T-helper 17 cell (primary cell): ENCODE measurements around the gene PSMD13. TPM values are rescaled to one million over a fixed set of nuclear protein-coding genes. Genes with fewer than 3 reads are reported as not detected.
"Not testable (repeated sequence)": the region's sequence is repeated elsewhere in the genome, so short reads cannot be mapped to it uniquely, and the experiment has no call there.

Experiments used
- ATAC-seq: fragments of 150-1000 bp; cut with Tn5 transposase; 2 replicates; pipeline ENCODE4 v1.10.0; 2021; ENCODE audit warnings: mild to moderate bottlenecking, moderate library complexity
- DNase-seq, 3 donors: peaks; one replicate each; pipeline versions ENCODE4 v3.0.0 to v3.0.0-alpha.2; 2020 to 2021
- H3K9me3 ChIP-seq: one replicate; pipeline ENCODE4 v1.7.0; 2013; ENCODE audit warnings: low read length, mild to moderate bottlenecking; ENCODE audit not compliant: control insufficient read depth, poor library complexity, severe bottlenecking
- H3K27ac Mint-ChIP-seq: one replicate; pipeline ENCODE4 v1.8.0; 2022; ENCODE audit warnings: mild to moderate bottlenecking, moderate library complexity, mixed read lengths
- H3K27me3 Mint-ChIP-seq: one replicate; pipeline ENCODE4 v1.8.0; 2022; ENCODE audit warnings: mixed read lengths
- H3K36me3 Mint-ChIP-seq: one replicate; pipeline ENCODE4 v1.8.0; 2022; ENCODE audit warnings: low read depth, mixed read lengths
- H3K4me1 Mint-ChIP-seq: one replicate; pipeline ENCODE4 v1.8.0; 2022; ENCODE audit warnings: mild to moderate bottlenecking, mixed read lengths
- H3K4me3 Mint-ChIP-seq: one replicate; pipeline ENCODE4 v1.8.0; 2022; ENCODE audit warnings: mild to moderate bottlenecking, moderate library complexity, mixed read lengths
- total RNA-seq, 4 donors: library from RNA in 2 of 4; stranded (reverse) in 2 of 4; gene quantifications; one replicate each; pipeline ENCODE4 v1.2.3 and lab custom pipeline; 2022 to 2026

The PSMD13 gene
- total RNA-seq, 2 donors from 2014 or later, result 60.6 to 63.6 TPM

- no peaks in the 10 kb centered on the region for H3K27me3 Mint-ChIP-seq
- H3K4me3 Mint-ChIP-seq, result no peak overlapping the region
- peak overlapping the region; percentile 21 for H3K27ac Mint-ChIP-seq
- DNase-seq, result no peak
- peaks cover 2% of the 10 kb centered on the region for H3K36me3 Mint-ChIP-seq
- no peak for ATAC-seq
- no peaks in the 10 kb centered on the region for H3K9me3 ChIP-seq
- peaks cover 18% of the 10 kb centered on the region for H3K4me1 Mint-ChIP-seq
Observed at GRCh38 chr11:232783-233565, 3.8 kb upstream of the PSMD13 start.

GRCh38 chr11:235180-235579 is 1.6 kb upstream of the PSMD13 start:
- Mint-ChIP-seq H3K4me1 (peaks cover 23% of the 10 kb centered on the region), H3K4me3 (peak overlapping the region; percentile 96), H3K27me3 (no peaks in the 10 kb centered on the region), H3K36me3 (no peaks in the 10 kb centered on the region), H3K27ac (peak overlapping the region; percentile 45)
- no peak for ATAC-seq
- DNase-seq, result no peak
- no peaks in the 10 kb centered on the region for H3K9me3 ChIP-seq

GRCh38 chr11:235609-235996 is 1.2 kb upstream of the PSMD13 start:
- Mint-ChIP-seq H3K27ac (peak overlapping the region; percentile 45), H3K4me3 (peak overlapping the region; percentile 96), H3K4me1 (peaks cover 25% of the 10 kb centered on the region), H3K27me3 (no peaks in the 10 kb centered on the region), H3K36me3 (no peaks in the 10 kb centered on the region)
- no peaks in the 10 kb centered on the region for H3K9me3 ChIP-seq
- ATAC-seq (peak; percentile 36), DNase-seq (no peak)

GRCh38 chr11:235997-236773 is 591 bp upstream of the PSMD13 start, which contains the start of gene SIRT3:
TSS of gene SIRT3 (minus strand) at chr11:236342. CDS start at chr11:236328, 14 bp downstream.
- Mint-ChIP-seq H3K27me3 (no peaks in the 10 kb centered on the region), H3K4me1 (peaks cover 27% of the 10 kb centered on the region)

GRCh38 chr11:238346-238745 is 1.6 kb downstream of the PSMD13 start:
- not testable (repeated sequence) for H3K27me3 Mint-ChIP-seq, ATAC-seq, H3K4me3 Mint-ChIP-seq, H3K9me3 ChIP-seq, DNase-seq
- peak overlapping the region; percentile 98 for H3K27ac Mint-ChIP-seq
- peaks cover 40% of the 10 kb centered on the region for H3K4me1 Mint-ChIP-seq
- peaks cover 11% of the 10 kb centered on the region for H3K36me3 Mint-ChIP-seq

More at GRCh38 chr11:235997-236773, 591 bp upstream of the PSMD13 start, which contains the start of gene SIRT3:
- peak within 1 kb of the TSS; percentile 96 for H3K4me3 Mint-ChIP-seq
- H3K36me3 Mint-ChIP-seq, result no peaks in the 10 kb centered on the region
- H3K27ac Mint-ChIP-seq, result peak within 1 kb of the TSS; percentile 98
- ATAC-seq, result peak; percentile 91
- DNase-seq, result peak; percentile 76 to 82 (median 82)
- no peaks in the 10 kb centered on the region for H3K9me3 ChIP-seq

- no peak for DNase-seq
- no peak for ATAC-seq
- Mint-ChIP-seq H3K27ac (no peak overlapping the region), H3K27me3 (no peaks in the 10 kb centered on the region), H3K4me3 (no peak overlapping the region), H3K4me1 (peaks cover 40% of the 10 kb centered on the region), H3K36me3 (peaks cover 13% of the 10 kb centered on the region)
- H3K9me3 ChIP-seq, result no peaks in the 10 kb centered on the region
Observed at GRCh38 chr11:240315-240714, 3.5 kb downstream of the PSMD13 start.

GRCh38 chr11:241634-242033 is 4.9 kb downstream of the PSMD13 start:
- DNase-seq, result no peak
- no peaks in the 10 kb centered on the region for H3K27me3 Mint-ChIP-seq
- peaks cover 15% of the 10 kb centered on the region for H3K36me3 Mint-ChIP-seq
- peak overlapping the region; percentile 85 for H3K27ac Mint-ChIP-seq
- peaks cover 35% of the 10 kb centered on the region for H3K4me1 Mint-ChIP-seq
- H3K9me3 ChIP-seq, result no peaks in the 10 kb centered on the region
- no peak overlapping the region for H3K4me3 Mint-ChIP-seq
- no peak for ATAC-seq

GRCh38 chr11:244376-244775 is 7.6 kb downstream of the PSMD13 start:
- ATAC-seq, result no peak
- H3K9me3 ChIP-seq, result no peaks in the 10 kb centered on the region
- H3K36me3 Mint-ChIP-seq, result peaks cover 20% of the 10 kb centered on the region
- H3K27ac Mint-ChIP-seq, result no peak overlapping the region
- DNase-seq, result no peak
- H3K4me1 Mint-ChIP-seq, result peaks cover 28% of the 10 kb centered on the region
- H3K4me3 Mint-ChIP-seq, result no peak overlapping the region
- no peaks in the 10 kb centered on the region for H3K27me3 Mint-ChIP-seq

GRCh38 chr11:249062-249461 is 12.3 kb downstream of the PSMD13 start:
- DNase-seq (no peak), ATAC-seq (no peak)
- no peak overlapping the region for H3K27ac Mint-ChIP-seq
- H3K4me3 Mint-ChIP-seq, result no peak overlapping the region
- H3K27me3 Mint-ChIP-seq, result no peaks in the 10 kb centered on the region
- peaks cover 15% of the 10 kb centered on the region for H3K4me1 Mint-ChIP-seq
- H3K9me3 ChIP-seq, result no peaks in the 10 kb centered on the region
- peaks cover 9% of the 10 kb centered on the region for H3K36me3 Mint-ChIP-seq

- Mint-ChIP-seq H3K4me1 (peaks cover 13% of the 10 kb centered on the region), H3K27me3 (no peaks in the 10 kb centered on the region), H3K27ac (peak overlapping the region; percentile 51), H3K36me3 (peaks cover 7% of the 10 kb centered on the region), H3K4me3 (no peak overlapping the region)
- DNase-seq (no peak), ATAC-seq (peak; percentile 16)
- no peaks in the 10 kb centered on the region for H3K9me3 ChIP-seq
Observed at GRCh38 chr11:250274-250673, 13.5 kb downstream of the PSMD13 start.

GRCh38 chr11:250740-251299 is 14.0 kb downstream of the PSMD13 start:
- peak overlapping the region; percentile 51 for H3K27ac Mint-ChIP-seq
- DNase-seq (peak; percentile 50 to 78 (median 65)), ATAC-seq (peak; percentile 98)
- H3K4me3 Mint-ChIP-seq, result no peak overlapping the region
- peaks cover 14% of the 10 kb centered on the region for H3K4me1 Mint-ChIP-seq
- peaks cover 5% of the 10 kb centered on the region for H3K36me3 Mint-ChIP-seq
- no peaks in the 10 kb centered on the region for H3K27me3 Mint-ChIP-seq
- no peaks in the 10 kb centered on the region for H3K9me3 ChIP-seq

- Mint-ChIP-seq H3K4me1 (peaks cover 14% of the 10 kb centered on the region), H3K27ac (peak overlapping the region; percentile 51), H3K36me3 (peaks cover 5% of the 10 kb centered on the region), H3K4me3 (no peak overlapping the region), H3K27me3 (no peaks in the 10 kb centered on the region)
- DNase-seq (no peak), ATAC-seq (no peak)
- no peaks in the 10 kb centered on the region for H3K9me3 ChIP-seq
Observed at GRCh38 chr11:251550-251949, 14.8 kb downstream of the PSMD13 start.

- ATAC-seq, result no peak
- H3K4me3 Mint-ChIP-seq, result peak overlapping the region; percentile 12
Observed at GRCh38 chr11:252666-253065, 15.9 kb downstream of the PSMD13 start.

More at GRCh38 chr11:252666-253065, 15.9 kb downstream of the PSMD13 start:
- no peak for DNase-seq
- H3K27me3 Mint-ChIP-seq, result no peaks in the 10 kb centered on the region
- peak overlapping the region; percentile 51 for H3K27ac Mint-ChIP-seq
- peaks cover 14% of the 10 kb centered on the region for H3K4me1 Mint-ChIP-seq
- H3K36me3 Mint-ChIP-seq, result peaks cover 5% of the 10 kb centered on the region
- no peaks in the 10 kb centered on the region for H3K9me3 ChIP-seq
